ENCODE results near the gene GAS5. TPM values are rescaled to one million over a fixed set of nuclear protein-coding genes. Genes with fewer than 3 reads are reported as not detected.
"Not testable (repeated sequence)": the region's sequence is repeated elsewhere in the genome, so short reads cannot be mapped to it uniquely, and the experiment has no call there.

GAS5 gene
- polyA plus RNA-seq, 1 donor, result 658 TPM

GRCh38 chr1:173870252-173871075 lies 2.7 kb upstream of the GAS5 start:
- no peak for DNase-seq (ENCODE audit: low read depth)

- no peak for DNase-seq (ENCODE audit: low read depth)
Measured at GRCh38 chr1:173869021-173869359, 1.2 kb upstream of the GAS5 start.

- no peak for DNase-seq (ENCODE audit: low read depth)
Measured at GRCh38 chr1:173868266-173869020, 654 bp upstream of the GAS5 start, which contains the start of gene ZBTB37. TSS of gene ZBTB37 (plus strand) at chr1:173868380. CDS start at chr1:173870226, 1,846 bp downstream.

GRCh38 chr1:173867141-173867752 lies 542 bp downstream of the GAS5 start:
- no peak for DNase-seq (ENCODE audit: low read depth)

GRCh38 chr1:173866413-173867115 lies 1.2 kb downstream of the GAS5 start:
- no peak for DNase-seq (ENCODE audit: low read depth)

- DNase-seq (ENCODE audit: low read depth), result no peak
Measured at GRCh38 chr1:173865468-173866164, 2.2 kb downstream of the GAS5 start.

GRCh38 chr1:173864179-173864867 lies 3.5 kb downstream of the GAS5 start:
- no peak for DNase-seq (ENCODE audit: low read depth)

- no peak for DNase-seq (ENCODE audit: low read depth)
Measured at GRCh38 chr1:173863224-173864161, 4.3 kb downstream of the GAS5 start.

- DNase-seq (ENCODE audit: low read depth), result no peak
Measured at GRCh38 chr1:173862769-173863223, 5.0 kb downstream of the GAS5 start.

- not testable (repeated sequence) for DNase-seq (ENCODE audit: low read depth)
Measured at GRCh38 chr1:173862146-173862768, 5.5 kb downstream of the GAS5 start.

- DNase-seq (ENCODE audit: low read depth), result no peak
Measured at GRCh38 chr1:173861731-173862145, 6.1 kb downstream of the GAS5 start.

GRCh38 chr1:173860065-173860464 lies 7.7 kb downstream of the GAS5 start:
- DNase-seq (ENCODE audit: low read depth), result no peak

- not testable (repeated sequence) for DNase-seq (ENCODE audit: low read depth)
Measured at GRCh38 chr1:173859547-173859946, 8.2 kb downstream of the GAS5 start.

GRCh38 chr1:173857363-173857917 lies 10.3 kb downstream of the GAS5 start:
- no peak for DNase-seq (ENCODE audit: low read depth)

- DNase-seq (ENCODE audit: low read depth), result no peak
Measured at GRCh38 chr1:173856903-173857302, 10.9 kb downstream of the GAS5 start.

GRCh38 chr1:173856014-173856413 lies 11.8 kb downstream of the GAS5 start:
- no peak for DNase-seq (ENCODE audit: low read depth)

GRCh38 chr1:173853074-173853473 lies 14.7 kb downstream of the GAS5 start:
- DNase-seq (ENCODE audit: low read depth), result no peak

GRCh38 chr1:173852105-173852504 lies 15.7 kb downstream of the GAS5 start:
- DNase-seq (ENCODE audit: low read depth), result no peak

- no peak for DNase-seq (ENCODE audit: low read depth)
Measured at GRCh38 chr1:173832748-173833147, 35.0 kb downstream of the GAS5 start.
